Fibroblast of lung (primary cell): Measurements from ENCODE around the gene NTN1.

ENCODE experiments used
- EZH2 ChIP-seq: IDR thresholded peaks from 2 replicates; pipeline ENCODE4 v1.5.1; 2012; ENCODE audit warnings: low read length, control low read depth, mild to moderate bottlenecking; ENCODE audit errors: missing control alignments
- TF ChIP-seq, protein P1 (sequence below), 2 donors: IDR thresholded peaks in 1 of 2; conservative IDR thresholded peaks in 1 of 2; 1 replicate in 1 of 2; 2 replicates in 1 of 2; pipeline ENCODE4 v1.5.1; 2011 to 2012; ENCODE audit warnings: low read length in 2 of 2, control low read depth in 1 of 2, inconsistent platforms in 1 of 2, low read depth in 1 of 2, mild to moderate bottlenecking in 1 of 2

DNA sequence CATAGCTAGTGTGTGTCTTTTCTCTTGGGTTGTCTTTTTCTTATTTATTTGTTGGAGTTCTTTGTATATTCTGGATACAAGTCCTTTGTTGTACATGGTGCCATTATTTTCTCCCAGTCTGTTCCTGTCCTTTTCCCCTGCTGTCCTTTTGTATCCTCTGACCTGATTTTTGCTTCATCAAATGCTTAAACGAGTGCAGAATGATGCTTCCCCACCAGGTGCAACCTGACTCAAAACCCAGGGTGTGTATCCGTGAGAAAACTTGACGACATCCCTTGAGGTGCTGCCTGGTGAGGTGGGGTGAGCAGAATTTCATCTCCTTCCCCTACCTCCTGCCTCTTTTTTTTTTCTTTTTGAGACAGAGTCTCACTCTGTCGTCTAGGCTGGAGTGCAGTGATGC lies 88.6 kb downstream of the NTN1 start:
- TF ChIP-seq, protein P1, sequence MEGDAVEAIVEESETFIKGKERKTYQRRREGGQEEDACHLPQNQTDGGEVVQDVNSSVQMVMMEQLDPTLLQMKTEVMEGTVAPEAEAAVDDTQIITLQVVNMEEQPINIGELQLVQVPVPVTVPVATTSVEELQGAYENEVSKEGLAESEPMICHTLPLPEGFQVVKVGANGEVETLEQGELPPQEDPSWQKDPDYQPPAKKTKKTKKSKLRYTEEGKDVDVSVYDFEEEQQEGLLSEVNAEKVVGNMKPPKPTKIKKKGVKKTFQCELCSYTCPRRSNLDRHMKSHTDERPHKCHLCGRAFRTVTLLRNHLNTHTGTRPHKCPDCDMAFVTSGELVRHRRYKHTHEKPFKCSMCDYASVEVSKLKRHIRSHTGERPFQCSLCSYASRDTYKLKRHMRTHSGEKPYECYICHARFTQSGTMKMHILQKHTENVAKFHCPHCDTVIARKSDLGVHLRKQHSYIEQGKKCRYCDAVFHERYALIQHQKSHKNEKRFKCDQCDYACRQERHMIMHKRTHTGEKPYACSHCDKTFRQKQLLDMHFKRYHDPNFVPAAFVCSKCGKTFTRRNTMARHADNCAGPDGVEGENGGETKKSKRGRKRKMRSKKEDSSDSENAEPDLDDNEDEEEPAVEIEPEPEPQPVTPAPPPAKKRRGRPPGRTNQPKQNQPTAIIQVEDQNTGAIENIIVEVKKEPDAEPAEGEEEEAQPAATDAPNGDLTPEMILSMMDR (conservative IDR thresholded peaks at IDR 0.05 in 1 of 2, IDR thresholded peaks at IDR 0.05 in 1 of 2; ENCODE audit: low read depth in 1 of 2, low read length in 2 of 2): no peak
- no peak for TF ChIP-seq EZH2
